Dendritic cell treated with granulocyte-macrophage colony-stimulating factor and Interleukin-4, amounts not matched to agents 40 ng/mL and 50 ng/mL, for 4 days (primary cell): ENCODE results near the gene EXOC3.
A peak's percentile ranks its signal among the peaks of the same experiment; 100 is the strongest.

ENCODE experiments used
- H3K27ac Mint-ChIP-seq: one replicate; pipeline ENCODE4 v1.8.0; 2022; ENCODE audit warnings: mild to moderate bottlenecking, mixed read lengths
- H3K27me3 Mint-ChIP-seq: one replicate; pipeline ENCODE4 v1.8.0; 2022; ENCODE audit warnings: mild to moderate bottlenecking, mixed read lengths
- H3K36me3 Mint-ChIP-seq: one replicate; pipeline ENCODE4 v1.8.0; 2022; ENCODE audit warnings: low read depth, mixed read lengths
- H3K4me1 Mint-ChIP-seq: one replicate; pipeline ENCODE4 v1.8.0; 2022; ENCODE audit warnings: low read depth, mixed read lengths
- H3K4me3 Mint-ChIP-seq: one replicate; pipeline ENCODE4 v1.8.0; 2022; ENCODE audit warnings: mild to moderate bottlenecking, moderate library complexity, mixed read lengths
- H3K9me3 Mint-ChIP-seq: one replicate; pipeline ENCODE4 v1.8.0; 2022; ENCODE audit warnings: mixed read lengths
- intact Hi-C: fragments of 100-400 bp; cut with micrococcal nuclease; formaldehyde crosslinking; loops from one replicate; pipeline ENCODE4 v1.15.0; 2022

Gene EXOC3

DNA sequence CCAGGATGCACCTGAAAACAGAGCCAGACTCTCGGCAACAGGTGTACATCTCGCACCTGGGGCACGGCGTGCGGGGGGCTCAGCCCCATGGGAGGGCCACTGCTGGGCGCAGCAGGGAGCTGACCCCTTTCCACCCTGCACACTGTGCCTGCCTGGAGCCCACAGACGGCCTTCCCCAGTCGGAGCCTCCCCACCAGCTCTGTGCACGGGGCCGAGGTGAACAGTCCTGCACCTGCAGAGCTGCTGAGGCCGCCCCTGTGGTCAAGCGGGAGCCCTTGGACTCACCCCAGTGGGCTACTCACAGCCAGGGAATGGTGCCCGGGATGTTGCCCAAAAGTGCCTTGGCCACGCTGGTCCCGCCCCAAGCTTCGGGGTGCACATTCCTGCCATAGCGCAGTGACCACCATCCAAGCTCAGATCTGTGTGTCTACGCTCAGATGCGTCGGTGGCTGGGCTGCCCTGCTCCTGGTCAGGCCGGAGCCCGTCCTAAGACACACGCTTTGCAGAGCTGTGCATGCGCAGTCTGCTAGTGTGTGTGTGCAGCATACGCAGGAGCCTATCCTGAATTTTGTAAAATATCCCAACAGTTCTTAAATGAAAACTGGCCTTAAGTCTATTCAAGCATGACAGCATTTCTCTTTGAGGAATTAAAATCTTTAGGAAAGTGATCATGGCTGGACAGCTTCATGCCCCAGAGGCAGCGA lies 8.4 kb upstream of the EXOC3 start:
- Mint-ChIP-seq H3K9me3 (no peaks in the 10 kb centered on the region), H3K27ac (no peak overlapping the region), H3K36me3 (peaks cover 83% of the 10 kb centered on the region), H3K4me1 (peaks cover 33% of the 10 kb centered on the region), H3K4me3 (no peak overlapping the region), H3K27me3 (no peaks in the 10 kb centered on the region)
- intact Hi-C loops: loop anchor here (2.0 kb wide), 1 partner anchor 118 kb away; no protein-coding TSS in a partner anchor

DNA sequence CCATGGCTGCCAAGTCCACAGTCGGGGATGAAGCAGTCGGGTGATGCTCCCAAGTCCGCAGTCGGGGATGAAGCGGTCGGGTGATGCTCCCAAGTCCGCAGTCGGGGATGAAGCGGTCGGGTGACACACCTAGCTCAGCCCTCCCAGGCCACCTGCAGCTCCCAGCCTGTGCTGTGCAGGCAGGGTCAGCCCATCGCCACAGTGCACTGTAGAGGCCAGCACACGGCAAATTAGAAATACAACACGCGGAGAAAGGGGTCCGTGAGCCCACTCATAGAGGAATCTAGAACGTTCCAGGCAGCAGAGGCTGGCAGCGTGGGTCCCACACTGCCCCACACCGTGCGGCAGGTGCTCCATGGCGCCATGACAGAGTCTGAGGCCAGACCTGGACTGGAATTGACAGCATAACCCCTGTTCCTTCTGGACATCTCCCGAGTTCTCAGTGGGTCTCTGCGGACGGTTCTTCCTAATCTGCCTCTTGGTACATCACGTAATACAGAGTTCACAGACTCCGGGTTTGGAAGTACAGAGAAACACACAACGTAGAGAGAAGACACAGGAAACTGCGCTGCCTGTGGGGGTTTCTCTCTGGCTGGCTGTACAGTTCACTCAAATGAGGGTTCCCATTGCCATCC lies 7.7 kb upstream of the EXOC3 start:
- no peak overlapping the region for H3K4me3 Mint-ChIP-seq
- H3K27me3 Mint-ChIP-seq: no peaks in the 10 kb centered on the region
- peaks cover 33% of the 10 kb centered on the region for H3K4me1 Mint-ChIP-seq
- H3K9me3 Mint-ChIP-seq: no peaks in the 10 kb centered on the region
- intact Hi-C loops: loop anchor here (2.0 kb wide), 1 partner anchor 118 kb away; no protein-coding TSS in a partner anchor
- peaks cover 76% of the 10 kb centered on the region for H3K36me3 Mint-ChIP-seq
- H3K27ac Mint-ChIP-seq: no peak overlapping the region

DNA sequence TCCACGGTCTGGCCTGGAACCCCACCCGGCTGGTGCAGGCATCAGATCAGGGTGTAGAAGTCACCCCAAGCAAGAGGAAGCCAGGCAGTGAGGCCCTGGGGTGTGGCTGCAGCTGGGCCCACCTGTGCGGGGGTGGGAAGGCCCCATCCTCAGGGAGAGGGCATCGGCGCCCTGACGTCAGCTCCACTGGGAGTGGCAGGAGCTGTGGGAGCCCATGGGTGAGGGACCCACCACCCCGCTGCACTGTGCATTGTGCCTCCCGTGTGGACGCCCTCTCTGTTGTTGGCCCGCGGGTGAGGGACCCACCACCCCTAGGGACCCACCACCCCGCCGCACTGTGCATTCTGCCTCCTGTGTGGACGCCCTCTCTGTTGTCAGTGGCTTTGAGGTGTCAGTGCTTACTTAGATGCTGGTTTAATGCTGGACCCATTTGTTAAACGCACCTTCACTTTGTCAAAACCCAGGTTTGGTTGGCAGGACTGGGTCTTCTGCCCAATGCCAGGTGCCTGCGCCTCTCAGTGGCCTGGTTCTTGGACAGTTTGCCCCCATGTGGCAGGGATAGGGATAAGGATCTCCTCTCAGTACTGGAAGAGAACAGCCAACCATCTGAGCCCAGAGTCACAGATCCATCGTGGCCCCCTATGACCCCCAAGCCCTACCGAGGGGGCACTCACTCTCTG lies 6.9 kb upstream of the EXOC3 start:
- intact Hi-C loops: loop anchor here (2.0 kb wide), 1 partner anchor 119 kb away; no protein-coding TSS in a partner anchor
- H3K9me3 Mint-ChIP-seq: no peaks in the 10 kb centered on the region

DNA sequence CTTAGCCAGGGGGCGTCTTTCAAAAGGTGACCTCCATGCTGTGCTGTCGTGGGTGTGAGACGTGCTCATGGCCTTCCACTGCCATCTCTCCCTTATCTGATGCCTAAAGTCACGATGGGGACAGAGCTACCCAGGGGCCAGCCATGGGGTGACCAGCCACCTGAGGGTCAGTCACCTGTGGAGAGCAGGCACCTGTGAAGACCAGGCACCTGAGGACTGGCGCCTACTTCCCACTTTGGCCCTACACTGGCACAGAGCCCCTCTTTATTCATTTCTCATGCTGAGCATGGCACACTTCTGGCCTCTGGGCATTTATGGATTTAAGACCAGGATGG lies 6.4 kb upstream of the EXOC3 start:
- no peaks in the 10 kb centered on the region for H3K27me3 Mint-ChIP-seq
- intact Hi-C loops: no loop called here

More for the DNA sequence above, 6.9 kb upstream of the EXOC3 start:
- Mint-ChIP-seq H3K4me3 (no peak overlapping the region), H3K4me1 (peaks cover 41% of the 10 kb centered on the region), H3K27ac (no peak overlapping the region), H3K27me3 (no peaks in the 10 kb centered on the region), H3K36me3 (peaks cover 68% of the 10 kb centered on the region)

DNA sequence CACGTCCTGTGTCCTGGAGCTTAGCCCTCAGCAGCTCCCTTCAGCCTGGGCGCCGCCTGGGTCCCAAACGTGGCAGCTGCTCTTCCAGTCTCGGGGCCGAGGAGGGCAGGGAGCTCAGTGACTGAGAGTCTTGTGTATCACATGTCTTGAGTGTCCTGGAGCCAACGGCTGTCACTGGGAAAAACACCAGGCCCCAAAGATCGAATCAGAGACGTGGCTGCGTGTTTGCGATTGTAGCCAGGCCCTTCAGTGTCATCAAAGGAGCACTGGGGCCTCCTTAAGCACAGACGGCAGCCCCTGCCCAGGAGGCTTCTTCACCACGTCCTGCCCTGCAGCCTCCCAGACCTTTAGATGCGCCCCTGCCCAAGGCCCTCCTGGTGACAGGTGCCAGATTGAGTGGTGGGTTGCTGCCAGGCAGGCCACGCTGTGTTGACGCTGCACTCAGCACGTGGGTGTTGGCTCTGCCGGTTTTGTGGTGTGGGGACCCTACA lies 5.7 kb upstream of the EXOC3 start:
- Mint-ChIP-seq H3K4me1 (peaks cover 52% of the 10 kb centered on the region), H3K27ac (no peak overlapping the region), H3K36me3 (peaks cover 56% of the 10 kb centered on the region), H3K27me3 (no peaks in the 10 kb centered on the region), H3K9me3 (no peaks in the 10 kb centered on the region), H3K4me3 (no peak overlapping the region)
- intact Hi-C loops: no loop called here

More for the DNA sequence above, 6.4 kb upstream of the EXOC3 start:
- Mint-ChIP-seq H3K9me3 (no peaks in the 10 kb centered on the region), H3K36me3 (peaks cover 63% of the 10 kb centered on the region), H3K4me3 (no peak overlapping the region), H3K27ac (no peak overlapping the region), H3K4me1 (peaks cover 45% of the 10 kb centered on the region)

DNA sequence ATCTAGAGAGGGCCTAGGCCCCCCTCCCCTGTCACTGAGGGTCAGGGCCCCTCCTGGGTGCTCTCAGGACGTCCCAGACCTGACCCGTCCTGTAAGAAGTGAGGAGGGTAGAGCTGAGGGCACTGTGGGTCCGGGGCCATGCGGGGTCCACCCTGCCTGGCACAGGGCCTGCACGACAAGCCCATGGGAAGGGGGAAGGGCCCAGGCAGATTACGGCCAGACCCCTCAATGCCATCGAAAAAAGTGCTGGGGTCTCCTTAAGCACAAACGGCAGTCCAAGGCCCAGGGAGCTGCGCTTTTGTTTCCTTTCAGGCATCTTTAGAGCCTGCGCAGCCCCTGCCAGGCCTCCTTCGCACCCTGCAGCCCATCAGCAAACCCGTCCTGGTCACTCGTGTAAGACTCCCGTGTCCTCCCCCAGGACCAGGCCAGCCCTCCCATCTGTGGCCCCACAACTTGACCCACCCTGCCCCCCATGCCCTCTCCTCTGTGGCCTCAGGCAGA lies 4.4 kb upstream of the EXOC3 start:
- intact Hi-C loops: no loop called here
- H3K4me3 Mint-ChIP-seq: no peak overlapping the region
- peaks cover 52% of the 10 kb centered on the region for H3K4me1 Mint-ChIP-seq
- H3K27ac Mint-ChIP-seq: no peak overlapping the region
- no peaks in the 10 kb centered on the region for H3K27me3 Mint-ChIP-seq
- peaks cover 55% of the 10 kb centered on the region for H3K36me3 Mint-ChIP-seq
- no peaks in the 10 kb centered on the region for H3K9me3 Mint-ChIP-seq

DNA sequence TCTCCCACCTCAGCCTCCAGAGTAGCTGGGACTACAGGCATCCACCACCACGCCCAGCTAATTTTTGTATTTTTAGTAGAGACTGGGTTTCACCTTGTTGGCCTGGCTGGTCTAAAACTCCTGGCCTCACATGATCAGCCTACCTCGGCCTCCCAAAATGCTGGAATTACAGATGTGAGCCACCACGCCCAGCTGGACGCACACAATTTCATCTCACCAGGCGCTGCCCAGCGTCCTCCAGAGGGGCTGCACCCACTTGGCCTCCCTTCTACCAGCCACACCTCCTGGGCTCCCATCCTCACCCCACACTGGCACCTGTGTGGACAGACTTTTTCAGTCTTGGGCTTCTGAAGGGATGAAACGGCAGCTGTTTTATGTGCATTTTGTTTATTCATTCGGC lies 3.8 kb upstream of the EXOC3 start:
- Mint-ChIP-seq H3K27me3 (no peaks in the 10 kb centered on the region), H3K9me3 (no peaks in the 10 kb centered on the region), H3K27ac (no peak overlapping the region), H3K4me1 (peaks cover 59% of the 10 kb centered on the region), H3K4me3 (no peak overlapping the region), H3K36me3 (peaks cover 51% of the 10 kb centered on the region)
- intact Hi-C loops: no loop called here

DNA sequence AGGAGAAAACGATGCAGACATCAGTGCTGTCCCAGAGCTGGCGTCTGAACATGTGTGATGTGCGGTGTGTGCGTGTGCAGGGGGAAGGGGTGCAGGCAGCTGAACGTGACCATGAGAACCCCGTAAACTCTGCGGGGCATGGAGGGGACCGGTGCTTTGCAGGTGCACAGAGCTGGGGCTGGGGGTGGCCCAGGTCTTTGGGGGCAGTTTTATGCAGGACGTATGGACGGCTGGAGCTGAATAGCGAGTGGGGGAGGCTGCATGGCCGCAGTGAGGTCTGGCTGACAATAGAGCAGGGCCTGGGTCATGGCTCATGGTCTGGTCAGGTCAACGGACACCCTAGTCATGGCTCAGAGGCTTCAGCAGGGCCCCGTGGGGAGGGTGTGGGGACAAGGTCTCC lies 3.3 kb upstream of the EXOC3 start:
- H3K36me3 Mint-ChIP-seq: peaks cover 51% of the 10 kb centered on the region
- no peak overlapping the region for H3K27ac Mint-ChIP-seq
- no peaks in the 10 kb centered on the region for H3K27me3 Mint-ChIP-seq
- intact Hi-C loops: no loop called here
- peaks cover 63% of the 10 kb centered on the region for H3K4me1 Mint-ChIP-seq
- H3K4me3 Mint-ChIP-seq: no peak overlapping the region
- H3K9me3 Mint-ChIP-seq: no peaks in the 10 kb centered on the region

DNA sequence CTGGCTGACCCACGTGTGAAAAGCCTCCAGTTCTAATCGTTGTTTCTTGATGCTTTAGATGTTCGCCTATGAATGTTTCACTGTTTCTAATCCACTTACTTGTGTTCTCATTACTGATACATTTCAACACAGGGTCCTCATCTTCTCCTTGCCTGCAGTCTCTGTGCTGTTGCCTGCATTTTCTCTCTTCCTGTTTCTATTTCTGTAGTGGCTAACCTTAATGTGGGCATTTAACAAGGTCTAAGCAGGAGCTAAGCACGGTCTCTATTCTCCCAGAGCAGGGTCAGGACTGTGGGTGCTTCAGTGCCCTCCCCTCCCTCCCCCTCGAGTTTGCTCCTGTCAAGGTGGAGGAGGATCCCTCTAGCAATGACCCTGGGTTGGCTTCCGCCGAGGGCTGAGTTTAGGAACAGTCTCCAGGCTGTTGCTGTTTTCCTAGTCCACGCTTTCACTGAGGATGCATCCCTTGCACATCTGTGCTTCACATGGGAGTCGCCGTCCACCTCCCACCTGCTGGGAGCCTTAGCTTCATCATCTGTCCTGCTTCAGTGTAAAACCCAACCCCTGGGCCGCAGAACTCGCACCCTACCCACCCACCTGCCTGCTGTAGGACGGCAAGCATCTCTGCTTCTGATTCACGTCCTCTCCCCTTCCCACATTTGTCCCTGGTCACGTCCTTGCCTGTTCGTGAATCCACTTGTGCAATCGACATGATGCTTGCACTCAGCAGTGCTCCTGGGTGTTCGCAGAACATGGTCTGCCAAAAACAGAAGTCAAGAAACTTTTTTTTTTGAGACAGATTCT lies 2.4 kb upstream of the EXOC3 start:
- peaks cover 51% of the 10 kb centered on the region for H3K36me3 Mint-ChIP-seq
- H3K27ac Mint-ChIP-seq: peak overlapping the region; percentile 69
- intact Hi-C loops: no loop called here
- peaks cover 63% of the 10 kb centered on the region for H3K4me1 Mint-ChIP-seq
- peak overlapping the region; percentile 51 for H3K4me3 Mint-ChIP-seq
- H3K27me3 Mint-ChIP-seq: no peaks in the 10 kb centered on the region
- no peaks in the 10 kb centered on the region for H3K9me3 Mint-ChIP-seq

DNA sequence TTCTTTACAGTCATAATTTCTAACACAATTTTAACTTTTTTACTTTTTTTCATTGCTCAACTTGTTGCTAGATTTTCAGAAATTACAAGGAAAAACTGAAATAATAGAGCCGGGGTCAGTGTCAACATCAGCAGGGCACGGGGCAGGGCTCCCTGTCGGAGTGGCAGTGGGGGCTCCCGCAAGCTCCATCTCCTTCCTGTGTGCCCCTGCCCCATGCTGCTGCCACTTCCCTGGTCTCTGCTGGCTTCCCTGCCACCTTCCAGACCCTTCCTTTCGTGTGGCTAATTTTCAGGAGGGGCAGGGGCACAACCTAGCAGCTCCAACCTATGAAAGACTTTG lies 1.0 kb upstream of the EXOC3 start:
- Mint-ChIP-seq H3K4me1 (peaks cover 75% of the 10 kb centered on the region), H3K4me3 (peak overlapping the region; percentile 88), H3K9me3 (no peaks in the 10 kb centered on the region), H3K36me3 (peaks cover 51% of the 10 kb centered on the region), H3K27ac (peak overlapping the region; percentile 90), H3K27me3 (no peaks in the 10 kb centered on the region)
- intact Hi-C loops: no loop called here

DNA sequence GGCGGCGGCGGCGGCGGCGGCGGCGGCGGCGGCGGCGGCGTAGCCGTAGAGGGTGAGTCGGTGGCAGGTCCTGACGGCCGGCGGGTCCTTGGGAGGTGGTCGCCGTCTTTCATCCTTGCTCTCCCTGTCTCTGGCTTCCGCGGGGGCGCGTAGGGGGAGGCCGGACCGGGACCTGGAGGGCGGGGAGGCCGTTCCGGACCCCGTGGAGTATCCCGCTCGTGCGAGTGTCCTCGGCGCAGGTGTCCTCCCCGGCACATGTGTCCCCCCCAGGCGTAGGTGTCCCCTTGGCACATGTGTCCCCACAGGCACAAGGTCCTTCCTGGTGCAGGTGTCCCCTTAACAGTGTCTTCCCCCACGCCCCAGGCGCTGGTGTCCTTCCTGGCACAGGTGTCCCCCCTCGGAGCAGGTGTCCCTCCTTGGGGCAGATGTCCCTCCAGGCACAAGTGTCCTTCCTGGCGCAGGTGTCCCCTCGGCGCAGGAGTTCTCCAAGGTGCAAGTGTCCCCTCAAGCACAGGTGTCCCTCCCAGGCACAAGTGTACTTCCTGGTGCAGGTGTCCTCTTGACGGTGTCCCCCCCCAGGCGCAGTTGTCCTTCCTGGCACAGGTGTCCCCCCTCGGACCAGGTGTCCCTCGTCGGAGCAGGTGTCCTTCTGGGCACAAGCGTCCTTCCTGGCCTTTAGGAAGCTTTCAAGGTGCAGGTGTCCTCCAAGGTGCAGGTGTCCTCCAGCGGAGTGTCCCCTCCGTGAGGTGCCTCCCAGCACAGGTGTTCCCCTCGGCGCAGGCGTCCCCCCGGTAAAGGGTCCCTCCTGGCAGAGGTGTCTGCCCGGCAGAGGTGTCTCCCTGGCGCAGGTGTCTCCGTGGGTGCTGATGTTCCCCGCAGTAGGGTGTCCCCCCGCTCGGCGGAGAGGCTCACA lies 519 bp downstream of the EXOC3 start:
- H3K9me3 Mint-ChIP-seq: no peaks in the 10 kb centered on the region
- no peaks in the 10 kb centered on the region for H3K27me3 Mint-ChIP-seq
- H3K27ac Mint-ChIP-seq: peak overlapping the region; percentile 90
- peaks cover 88% of the 10 kb centered on the region for H3K4me1 Mint-ChIP-seq
- intact Hi-C loops: no loop called here
- peaks cover 57% of the 10 kb centered on the region for H3K36me3 Mint-ChIP-seq
- peak overlapping the region; percentile 88 for H3K4me3 Mint-ChIP-seq

DNA sequence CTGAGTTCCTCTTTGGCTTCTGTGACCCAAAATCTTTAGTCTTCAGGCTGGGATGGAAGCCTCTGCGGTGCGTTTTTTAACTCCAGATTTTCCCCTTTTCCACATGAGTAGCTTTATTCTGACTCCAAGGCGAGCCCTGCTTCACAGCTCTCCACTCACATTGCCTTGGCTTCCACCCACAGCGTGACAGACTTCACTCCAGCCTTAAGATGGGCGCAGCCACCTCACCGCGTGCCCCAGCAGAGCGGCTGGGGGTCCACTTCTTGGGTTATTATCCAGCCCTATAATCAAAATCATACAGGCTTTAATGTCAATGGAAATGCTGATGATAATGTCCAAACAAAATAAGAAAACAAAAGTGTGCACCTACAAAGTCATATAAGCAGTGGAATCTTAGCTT lies 1.2 kb downstream of the EXOC3 start:
- Mint-ChIP-seq H3K4me3 (peak overlapping the region; percentile 88), H3K27ac (peak overlapping the region; percentile 90), H3K27me3 (no peaks in the 10 kb centered on the region), H3K36me3 (peaks cover 65% of the 10 kb centered on the region), H3K9me3 (no peaks in the 10 kb centered on the region), H3K4me1 (peaks cover 88% of the 10 kb centered on the region)
- intact Hi-C loops: no loop called here

DNA sequence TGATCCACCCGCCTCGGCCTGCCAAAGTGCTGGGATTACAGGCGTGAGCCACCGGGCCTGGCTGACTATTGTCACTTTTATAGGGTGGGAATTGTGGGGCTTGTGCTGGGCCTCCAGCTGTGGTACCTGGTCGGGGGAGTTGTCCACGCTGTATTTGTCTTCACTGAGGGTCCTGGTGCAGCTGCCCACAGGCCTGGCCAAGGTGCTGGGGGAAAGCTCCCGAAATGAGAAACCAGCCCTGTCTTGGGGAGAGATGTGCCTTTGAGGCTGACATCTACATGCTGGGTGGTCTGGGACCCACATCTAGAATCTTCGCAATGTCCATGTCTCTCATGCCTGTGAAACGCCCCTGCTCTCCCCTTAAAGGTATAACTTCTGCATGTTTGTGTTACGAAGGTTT lies 2.6 kb downstream of the EXOC3 start:
- Mint-ChIP-seq H3K4me1 (peaks cover 78% of the 10 kb centered on the region), H3K27ac (no peak overlapping the region), H3K27me3 (no peaks in the 10 kb centered on the region), H3K36me3 (peaks cover 78% of the 10 kb centered on the region), H3K9me3 (no peaks in the 10 kb centered on the region), H3K4me3 (no peak overlapping the region)
- intact Hi-C loops: loop anchor here (5.0 kb wide), 1 partner anchor 167 kb away; the partner anchor contains the start of gene CEP72
